Islet precursor cell (in vitro differentiated cells): ENCODE measurements around the gene KRT16.
A peak's percentile ranks its signal among the peaks of the same experiment; 100 is the strongest.

Experiments used
- DNase-seq: peaks from one replicate; pipeline ENCODE4 v3.0.0-alpha.2; 2018

The KRT16 gene

DNA sequence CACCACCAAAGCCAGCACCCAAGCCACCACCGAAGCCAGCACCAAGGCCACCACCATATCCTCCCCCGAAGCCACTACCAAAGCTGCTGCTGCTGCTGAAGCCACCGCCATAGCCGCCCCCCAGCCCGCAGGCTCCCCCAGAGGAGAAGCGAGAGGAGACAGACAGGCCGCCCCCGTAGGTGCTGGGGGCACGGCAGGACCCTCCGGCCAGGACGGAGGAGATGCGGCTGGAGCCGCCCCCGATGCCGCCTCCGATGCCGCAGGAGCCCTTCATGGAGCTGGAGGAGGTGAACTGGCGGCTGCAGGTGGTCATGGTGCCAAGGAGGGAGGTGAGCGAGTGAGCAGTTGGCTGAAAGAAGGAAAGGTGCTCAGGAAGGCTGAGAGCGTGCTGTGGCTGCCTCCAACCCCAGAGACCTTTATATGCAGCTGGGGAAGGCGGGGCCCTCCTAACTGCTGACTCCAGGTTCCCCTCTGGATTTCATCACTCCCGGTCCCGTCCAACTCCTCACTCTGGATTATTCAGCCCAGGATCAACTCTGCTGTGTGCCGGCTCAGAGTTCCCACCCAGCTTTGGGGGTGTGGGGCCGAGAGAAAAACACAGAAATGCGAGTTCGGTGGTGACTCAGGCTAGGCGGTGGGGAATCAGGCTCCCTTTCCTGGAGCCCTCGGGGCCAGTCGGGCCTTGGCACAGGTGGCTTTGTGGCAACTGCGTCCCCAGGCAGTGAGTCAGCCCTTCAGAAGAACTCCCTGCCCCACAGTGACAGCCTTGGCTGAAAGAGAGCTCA, at the start of gene KRT16:
TSS of gene KRT16 (minus strand) at position 392 of the 785 bp plus-strand sequence. CDS start at position 313, 79 bp downstream.
- peak; percentile 79 for DNase-seq

DNA sequence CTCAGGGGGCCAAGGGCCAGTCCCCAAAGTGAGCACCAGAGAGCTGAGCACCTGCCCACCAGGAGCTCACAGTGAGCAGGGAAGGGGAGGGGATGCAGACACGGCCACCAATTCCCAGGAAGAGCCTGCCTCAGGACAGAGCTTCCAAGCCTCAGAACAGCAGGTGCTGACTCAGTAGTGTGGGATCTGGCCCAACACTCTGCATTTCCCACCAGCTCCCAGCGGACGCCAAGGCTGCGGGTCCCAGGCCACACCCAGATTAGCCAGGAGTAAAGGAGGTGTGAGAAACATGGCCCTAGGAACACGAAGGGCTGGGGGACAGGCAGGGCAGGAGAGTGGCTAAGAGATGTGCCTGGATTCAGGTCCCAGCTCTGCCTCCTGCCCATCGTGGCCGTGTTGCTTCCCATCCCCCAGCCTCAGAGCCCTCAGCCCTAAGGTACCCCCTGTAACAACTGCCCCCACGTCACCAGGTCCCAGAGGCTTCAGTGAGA, 47.7 kb upstream of the KRT16 start:
- no peak for DNase-seq

GRCh38 chr17:41659427-41660212, 47.1 kb upstream of the KRT16 start:
- DNase-seq = no peak

- DNase-seq = no peak
These were observed 46.3 kb upstream of the KRT16 start for GRCh38 chr17:41658846-41659245.

DNA sequence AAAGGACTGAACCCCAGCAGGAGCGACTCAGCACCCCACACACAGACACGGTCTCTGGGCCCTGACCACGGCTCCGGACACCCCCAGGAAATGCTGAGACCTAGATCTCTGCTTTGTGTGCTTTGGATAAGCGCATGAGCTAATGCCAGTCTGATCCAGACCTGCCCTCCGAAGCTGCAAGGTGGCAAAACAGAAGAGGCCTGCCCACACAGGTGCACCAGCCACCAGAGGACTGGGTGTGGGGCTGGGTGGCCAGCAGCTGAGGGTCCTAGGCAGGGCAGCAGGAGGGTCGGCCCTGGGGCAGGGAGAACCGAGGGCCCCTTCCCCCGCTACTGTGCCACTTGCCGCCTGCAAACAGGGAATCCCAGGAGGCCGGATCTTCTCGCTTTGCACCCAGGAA, 45.4 kb upstream of the KRT16 start:
- DNase-seq = no peak

GRCh38 chr17:41657176-41657754, 44.7 kb upstream of the KRT16 start:
- peak; percentile 51 for DNase-seq

DNA sequence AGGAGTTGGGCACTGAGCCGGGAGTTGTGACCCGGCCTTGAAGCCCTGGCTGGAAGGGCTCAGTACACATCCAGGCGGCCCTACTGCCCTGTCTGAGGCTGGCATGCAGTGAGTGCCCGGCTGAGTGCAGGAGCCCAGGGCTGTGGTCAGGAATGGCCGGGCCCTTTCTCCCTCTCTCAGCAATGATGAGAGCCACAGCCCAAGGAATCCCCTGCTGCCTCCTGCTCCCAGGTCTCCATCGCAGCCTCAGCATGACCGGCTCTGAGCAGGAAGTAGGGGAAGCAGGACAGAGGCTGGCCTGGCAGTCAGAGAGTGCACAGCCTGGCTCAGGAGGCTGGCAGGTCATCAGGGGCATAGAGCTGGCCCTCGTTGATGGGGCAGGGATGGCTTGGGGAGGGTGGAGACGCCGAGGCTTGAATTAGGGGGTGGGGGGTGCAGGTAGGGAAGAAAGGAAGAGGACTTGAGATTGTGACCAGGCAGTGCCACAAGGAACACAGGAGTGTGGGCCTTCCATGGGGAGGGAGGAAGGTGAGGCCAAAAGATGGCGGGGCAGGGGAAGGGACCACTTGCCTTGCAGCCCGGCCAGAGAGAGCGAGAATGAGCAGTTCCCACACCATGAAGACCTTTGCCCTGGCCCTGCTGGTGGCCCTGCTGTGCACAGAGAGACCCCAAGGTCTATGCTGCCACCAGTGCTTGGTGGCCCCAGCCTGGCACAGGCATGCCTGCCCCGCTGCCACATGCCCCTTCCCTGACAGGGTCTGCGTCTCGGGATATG, 43.9 kb upstream of the KRT16 start:
- peak; percentile 65 for DNase-seq

GRCh38 chr17:41655611-41656111, 43.1 kb upstream of the KRT16 start:
- peak; percentile 96 for DNase-seq

DNA sequence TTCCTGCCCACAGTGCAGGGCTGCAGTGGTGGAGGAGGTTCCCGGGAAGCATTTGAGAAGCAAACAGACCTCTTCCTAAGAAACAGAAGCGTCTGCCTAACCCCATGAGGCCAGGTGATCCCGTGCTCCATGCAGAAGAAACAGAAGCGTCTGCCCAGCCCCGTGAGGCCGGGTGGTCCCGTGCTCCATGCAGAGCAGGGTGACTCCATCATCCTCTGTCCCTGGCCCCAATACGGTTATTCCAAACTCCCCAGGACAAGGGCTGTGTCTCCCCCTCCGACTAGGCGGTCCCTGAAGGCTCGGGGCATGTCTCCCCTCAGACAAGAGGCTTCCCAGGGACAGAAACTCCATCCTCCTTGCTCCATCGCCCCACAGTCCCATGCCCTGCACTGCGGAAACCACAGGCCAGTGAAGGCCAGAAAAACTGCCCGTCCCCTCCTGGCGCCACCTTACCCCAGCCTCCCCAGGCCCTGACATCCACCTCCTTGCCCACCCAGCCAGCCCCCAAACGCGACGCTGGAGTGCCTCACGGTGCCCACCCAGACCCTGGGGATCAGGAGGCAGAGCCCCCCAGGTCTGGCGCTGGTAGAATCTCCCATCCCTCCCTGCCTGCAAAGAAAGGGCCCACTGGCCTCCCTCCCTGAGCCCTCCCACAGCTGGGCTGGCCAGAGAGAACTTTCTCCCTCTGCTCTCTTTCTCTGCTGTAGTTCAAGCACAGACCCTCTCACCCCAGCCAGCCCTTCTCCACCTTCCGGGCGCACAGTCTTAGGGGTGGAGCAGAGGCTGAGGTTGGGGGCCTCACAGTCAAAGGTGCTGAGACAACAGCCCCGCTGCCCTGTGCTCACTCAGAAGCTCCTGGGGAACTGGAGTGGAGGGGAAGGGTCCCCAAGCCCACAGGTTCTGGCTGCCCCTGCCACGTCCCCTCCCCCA, 42.4 kb upstream of the KRT16 start:
- peak; percentile 64 for DNase-seq

GRCh38 chr17:41653892-41654677, 41.5 kb upstream of the KRT16 start:
- DNase-seq = peak; percentile 93

- no peak for DNase-seq
These were observed 40.9 kb upstream of the KRT16 start for GRCh38 chr17:41653421-41653820.

- no peak for DNase-seq
These were observed 39.9 kb upstream of the KRT16 start for GRCh38 chr17:41652461-41652970.

DNA sequence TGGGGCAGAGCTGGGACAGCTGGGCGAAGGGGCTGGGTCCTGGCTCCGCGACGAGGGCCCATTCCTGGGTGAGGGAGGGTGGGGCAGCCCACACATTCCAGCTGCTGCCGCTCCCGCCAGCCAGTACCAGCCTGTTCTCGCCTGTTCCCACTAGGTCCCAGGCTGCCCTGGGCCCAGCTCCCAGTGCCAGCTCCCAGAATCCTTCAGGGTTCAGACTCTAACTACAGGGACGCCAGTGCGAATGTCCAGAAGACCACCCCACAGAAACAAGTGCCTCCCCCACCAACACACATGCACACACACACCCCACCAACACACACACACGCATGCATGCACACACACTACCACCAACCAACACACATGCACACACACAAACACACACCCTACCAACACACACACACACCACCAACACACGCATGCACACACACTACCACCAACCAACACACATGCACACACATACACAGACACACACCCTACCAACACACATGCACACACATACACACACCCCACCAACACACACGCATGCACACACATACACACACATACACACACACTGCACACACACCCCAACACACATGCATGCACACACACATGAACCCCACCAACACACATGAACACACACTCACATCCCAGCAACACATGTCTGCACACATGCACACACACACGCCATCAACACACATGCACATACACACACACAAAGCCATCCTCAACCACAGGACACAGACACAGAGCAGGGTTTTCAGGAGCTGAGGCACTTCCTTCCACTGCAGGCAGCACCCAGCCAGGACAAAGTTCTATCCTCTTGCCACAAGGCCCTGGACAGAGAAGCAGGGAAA, 39.3 kb upstream of the KRT16 start:
- DNase-seq = peak; percentile 65

DNA sequence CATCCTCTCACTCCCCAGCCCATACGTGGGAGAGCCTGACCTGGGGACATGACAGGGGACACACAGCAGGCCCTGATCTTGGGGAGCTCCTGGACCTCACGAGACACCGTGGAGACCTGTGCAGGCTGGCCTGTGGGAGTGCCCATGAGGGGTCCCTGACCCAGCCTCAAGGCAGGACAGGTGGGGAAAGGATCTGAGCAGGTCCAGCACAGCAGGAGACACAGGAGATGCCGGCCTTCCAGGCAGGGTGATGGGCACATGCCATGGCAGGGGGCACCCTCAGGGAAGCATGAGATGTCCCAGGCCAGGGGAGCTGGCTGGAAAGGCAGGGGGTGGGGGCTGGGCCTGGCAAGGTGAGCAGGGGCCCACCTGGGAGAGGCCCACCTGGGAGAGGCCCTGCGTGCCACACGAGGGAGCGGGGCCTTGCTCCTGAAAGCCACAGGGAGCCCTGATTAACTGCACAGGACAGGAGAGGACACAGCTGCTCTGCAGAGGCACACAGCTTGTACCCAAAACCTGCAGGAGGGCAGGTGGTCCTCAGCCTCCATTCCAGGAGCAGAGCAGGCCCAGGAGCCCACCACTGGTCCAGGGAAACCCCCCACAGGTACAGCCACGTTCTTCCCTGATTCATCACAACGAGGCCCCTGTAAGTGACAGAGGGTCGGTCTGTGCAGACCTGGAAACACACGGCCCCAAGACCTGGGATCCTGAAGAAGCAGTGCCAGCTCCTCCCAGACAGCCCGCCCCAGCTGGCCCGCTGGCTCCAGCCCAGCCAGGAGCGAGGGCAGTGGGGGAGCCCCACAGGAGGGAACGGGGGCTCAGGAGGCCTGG, 38.4 kb upstream of the KRT16 start:
- DNase-seq = peak; percentile 59

- no peak for DNase-seq
These were observed 37.5 kb upstream of the KRT16 start for GRCh38 chr17:41649923-41650519.

DNA sequence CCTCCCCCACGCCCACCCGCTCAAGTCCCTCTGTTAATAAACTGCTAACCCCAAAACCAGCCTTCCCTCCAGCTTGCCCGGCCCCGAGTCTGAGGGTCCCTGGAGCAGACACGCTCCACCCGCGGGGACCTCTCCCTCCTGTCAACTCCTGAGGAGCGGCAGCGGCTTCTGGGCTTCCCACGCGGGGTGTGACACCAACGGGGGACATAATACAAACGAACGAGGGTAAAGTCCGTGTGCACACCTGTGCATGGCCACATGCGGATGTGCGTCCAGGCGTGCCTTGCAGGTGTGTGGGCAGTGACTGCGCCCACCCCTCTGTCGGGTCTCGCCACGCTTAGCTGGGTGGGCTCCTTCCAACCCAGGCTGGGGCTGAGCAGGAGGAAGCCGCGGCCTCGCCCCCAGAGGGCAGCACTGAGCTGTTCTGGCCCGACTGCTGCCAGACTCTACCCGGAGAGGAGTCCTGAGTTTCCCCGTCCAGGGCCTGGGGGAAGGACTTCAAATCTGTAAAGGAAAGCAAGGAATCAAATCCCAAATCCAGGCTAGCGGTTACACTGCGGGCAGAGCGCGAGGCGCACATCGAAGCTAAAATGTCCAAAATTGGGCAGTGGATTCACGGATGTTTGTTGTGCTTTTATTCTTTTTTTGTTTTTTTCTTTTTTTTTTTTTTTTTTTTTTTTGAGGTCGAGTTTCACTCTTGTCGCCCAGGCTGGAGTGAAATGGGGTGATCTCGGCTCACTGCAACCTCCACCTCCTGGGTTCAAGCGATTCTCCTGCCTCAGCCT, 36.0 kb upstream of the KRT16 start:
- peak; percentile 95 for DNase-seq

DNA sequence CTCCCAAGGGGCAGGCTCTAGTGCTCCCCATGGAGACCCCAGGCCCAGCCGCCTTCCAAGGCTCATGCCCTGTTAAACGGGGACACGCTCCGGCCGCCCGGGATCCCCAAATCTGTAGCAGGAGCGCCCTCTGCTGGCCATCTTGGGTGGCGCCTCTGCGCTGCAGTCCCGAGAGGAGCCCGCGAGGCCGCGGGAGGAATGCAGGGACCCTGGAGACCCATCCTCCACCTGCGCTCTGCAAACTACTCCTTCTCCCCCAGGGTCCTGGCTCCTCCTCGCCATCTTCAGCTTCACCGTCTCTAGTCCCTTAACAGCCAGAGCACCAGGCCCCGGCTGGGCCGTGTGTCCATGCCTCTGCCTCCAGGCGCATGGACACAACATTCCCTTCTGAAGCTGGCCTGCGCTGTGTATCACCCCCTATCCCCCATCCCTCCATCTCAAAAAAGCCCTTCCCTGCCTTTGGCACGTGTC, 35.4 kb upstream of the KRT16 start:
- DNase-seq = peak; percentile 97
